HG02973 (cell line): Measurements from ENCODE around the gene PASK.

ENCODE experiments used
- ATAC-seq: cut with Tn5 transposase; IDR thresholded peaks from one replicate; pipeline ENCODE4 v1.9.1; 2021; ENCODE audit warnings: moderate library complexity; ENCODE audit not compliant: unreplicated experiment

PASK gene

DNA sequence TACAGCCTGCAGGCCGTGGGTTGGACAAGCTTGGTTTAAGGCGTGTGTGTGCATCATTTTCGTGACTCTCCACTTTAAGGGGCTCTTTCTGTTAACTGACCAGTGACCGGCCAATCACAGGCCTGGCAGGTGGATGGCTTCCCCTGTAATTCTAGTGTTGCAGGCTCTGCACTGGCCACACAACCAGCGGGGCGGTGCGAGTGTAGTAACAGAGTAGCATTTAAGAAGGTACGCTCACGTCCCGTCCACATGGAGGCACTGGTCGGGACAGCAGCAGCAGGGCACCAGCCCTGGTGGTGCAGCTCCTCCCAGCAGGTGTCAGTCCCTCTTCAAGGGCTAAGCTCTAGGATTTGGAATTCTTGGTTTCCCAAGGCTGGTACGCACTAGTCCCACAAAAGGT is 31.2 kb upstream of the PASK start:
- no peak for ATAC-seq

DNA sequence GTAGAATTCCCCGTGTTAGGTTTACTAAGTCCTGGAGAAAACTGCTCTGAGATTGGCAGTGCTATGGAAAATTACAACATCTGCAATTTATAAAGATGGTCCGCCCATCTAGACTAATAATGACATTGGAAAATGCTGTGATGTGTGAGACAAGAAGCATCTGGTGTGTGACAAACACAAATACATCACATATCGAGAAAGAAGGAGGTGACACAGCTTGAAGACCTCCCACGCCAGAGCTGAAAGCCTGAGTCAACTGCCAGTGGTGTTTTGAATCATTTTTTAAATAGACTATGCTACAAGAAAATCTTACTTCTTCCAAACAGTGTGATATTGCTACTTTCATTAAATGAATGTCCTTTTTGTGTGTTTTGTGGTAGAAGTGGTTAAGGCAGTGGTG is 30.6 kb upstream of the PASK start:
- no peak for ATAC-seq

DNA sequence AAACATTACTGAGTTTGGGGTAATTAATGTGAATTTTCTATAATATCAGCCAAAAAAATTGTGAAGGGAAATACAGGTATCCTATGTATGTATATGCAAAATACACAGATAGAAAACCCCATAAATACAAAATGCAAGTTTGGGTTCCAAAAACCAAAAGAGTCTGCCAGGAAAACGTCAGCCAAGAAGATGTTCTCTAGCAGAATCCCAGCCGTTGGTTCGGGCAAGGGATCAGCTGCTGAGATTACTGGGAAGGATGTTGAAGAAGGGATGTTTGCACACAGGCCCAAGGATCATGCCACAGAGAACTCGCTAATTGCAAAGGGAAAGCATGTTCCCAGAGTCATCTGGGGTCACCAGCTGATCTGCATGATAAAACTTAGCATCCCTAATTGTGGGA is 29.7 kb upstream of the PASK start:
- no peak for ATAC-seq

DNA sequence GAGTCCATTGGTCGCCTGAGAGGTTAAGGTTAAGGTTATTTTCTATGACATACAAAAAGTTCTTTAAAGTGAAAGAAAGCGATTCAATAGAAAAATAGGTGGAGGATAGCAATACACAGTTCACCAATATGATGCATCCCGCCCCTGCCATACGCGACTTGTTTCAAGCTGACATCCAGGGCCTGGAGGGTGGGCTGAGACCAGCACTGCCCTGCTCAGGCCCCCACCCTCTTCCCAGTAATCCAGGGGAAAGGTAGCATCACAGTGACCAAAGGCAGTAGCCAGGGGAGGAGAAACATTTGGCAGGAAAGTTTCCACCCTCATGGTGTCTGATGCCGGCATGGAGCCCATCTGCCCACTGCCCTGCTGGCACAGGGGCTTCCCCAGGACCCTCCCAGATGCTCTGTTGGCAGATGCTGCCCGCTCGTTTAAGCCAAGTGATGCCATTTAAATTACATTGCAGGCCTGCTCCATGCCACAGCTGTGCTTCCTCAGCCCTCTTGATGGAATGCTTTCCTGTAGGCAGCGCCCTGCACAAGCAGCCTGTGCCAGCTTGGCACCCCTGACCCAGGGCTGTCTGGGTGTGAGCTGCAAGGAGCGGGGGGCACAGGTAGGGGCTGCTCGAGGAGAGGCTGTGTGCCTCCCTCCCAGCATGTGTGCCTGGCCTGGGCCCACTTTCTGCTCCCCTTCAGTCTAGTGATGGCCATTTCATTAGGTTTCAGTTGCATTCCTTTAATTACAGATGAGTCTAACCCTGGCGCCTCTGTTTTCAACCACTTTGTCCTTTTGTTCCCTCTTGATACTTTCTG is 28.5 kb upstream of the PASK start:
- ATAC-seq: no peak

DNA sequence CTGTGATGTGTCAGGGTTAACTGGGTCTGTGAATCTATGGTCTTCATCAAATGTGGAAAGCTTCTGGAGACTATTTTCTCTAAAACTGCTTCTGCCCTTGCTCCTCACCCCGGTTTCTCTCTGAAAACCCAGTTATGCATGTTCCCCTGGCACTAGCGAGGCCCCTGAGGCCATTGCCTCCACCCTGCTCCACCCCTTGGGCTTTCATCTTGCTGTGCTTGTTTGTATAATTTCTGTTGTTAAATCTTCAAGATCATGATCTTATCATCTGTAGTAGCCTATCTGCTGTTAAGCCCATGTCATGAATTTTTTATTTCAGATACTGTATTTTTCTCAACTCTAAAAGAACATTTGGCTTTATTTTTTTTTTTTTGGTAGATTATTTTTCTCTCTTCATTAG is 24.3 kb upstream of the PASK start:
- ATAC-seq: no peak

DNA sequence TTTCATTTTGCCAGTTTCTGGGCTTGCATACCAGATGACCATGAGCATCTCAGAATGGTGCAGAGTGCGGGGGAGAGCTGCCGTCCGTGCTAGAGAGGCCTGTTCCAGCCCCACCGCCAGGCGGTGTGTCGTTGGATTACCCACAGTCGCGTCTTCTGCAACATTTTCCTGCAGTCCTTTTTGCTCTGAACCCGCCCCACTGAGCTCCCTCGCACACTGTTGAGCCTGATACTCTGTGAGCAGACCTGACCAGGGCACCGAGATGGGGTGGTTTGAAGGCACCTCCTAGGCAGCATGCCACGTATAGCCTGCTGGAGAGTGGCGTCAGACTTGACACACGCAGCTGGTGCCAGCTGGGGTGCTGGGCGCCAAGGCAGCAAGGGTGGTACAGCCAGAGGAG is 19.1 kb upstream of the PASK start:
- ATAC-seq: no peak

DNA sequence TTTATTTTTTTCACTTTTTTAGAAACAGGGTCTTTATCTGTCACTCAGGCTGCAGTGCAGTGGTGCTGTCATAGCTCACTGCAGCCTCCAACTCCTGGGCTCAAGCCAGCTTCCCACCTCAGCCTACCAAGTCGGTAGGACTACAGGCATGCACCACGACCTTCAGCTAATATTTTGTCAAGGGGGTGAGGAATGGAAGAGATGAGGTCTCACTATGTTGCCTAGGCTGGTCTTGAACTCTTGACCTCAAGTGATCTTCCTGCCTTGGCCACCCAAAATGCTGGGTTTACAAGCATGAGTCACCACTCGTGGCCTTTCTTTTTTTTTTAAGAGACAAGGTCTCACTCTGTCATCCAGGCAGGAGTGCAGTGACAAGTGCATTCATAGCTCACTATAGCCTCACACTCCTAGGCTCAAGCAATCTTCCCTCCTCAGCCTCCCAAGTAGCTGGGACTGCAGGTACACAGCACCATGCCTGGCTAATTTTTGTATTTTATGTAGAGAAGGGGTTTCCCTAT is 14.4 kb upstream of the PASK start:
- ATAC-seq: no peak

DNA sequence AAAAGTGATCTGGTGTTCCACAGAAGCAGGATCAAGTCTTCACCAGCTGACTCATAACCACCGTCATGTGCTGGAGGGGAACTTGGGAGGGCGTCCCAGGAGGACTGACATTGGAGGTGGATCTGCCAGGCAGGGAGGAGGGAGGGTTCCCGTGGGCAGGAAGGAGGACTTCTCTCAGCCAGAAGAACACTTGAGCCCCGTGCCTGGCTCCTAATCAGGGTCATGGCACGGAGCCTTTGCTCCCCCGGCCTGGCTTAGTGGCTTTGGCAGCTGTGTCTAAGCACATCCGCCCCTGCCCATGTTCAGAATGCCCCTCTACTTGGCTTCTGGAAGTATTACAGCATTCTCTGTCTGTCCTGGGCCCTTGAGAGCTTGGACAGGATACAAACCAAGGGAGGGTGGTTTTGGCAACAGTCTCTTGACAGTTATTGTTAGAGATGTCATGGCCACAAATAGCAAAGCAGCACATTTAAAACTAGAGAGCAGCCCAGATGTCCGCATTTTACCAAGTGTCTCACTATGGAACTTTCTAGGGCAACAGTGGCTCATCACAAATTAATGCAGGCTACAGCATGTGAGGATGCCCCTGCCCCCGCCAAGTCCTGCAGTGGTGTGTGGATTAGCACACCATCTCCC is 12.5 kb upstream of the PASK start:
- no peak for ATAC-seq

DNA sequence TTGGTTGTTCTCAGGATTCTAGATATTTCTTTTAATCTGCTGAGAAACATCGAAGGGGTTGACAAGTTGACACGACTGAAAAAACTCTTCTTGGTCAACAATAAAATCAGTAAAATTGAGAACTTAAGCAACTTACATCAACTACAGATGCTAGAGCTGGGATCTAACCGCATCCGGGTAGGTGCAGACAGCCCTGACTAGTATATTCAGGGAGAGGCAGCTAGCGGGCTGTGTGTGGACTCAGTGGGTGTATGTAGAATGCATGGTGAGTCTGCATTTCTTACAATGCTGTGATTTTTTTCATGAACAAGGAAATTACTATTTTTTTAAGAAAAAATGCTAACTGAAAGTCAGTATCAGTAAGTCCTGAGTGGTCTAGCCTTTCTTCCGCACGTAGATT is 11.0 kb upstream of the PASK start:
- ATAC-seq: no peak

DNA sequence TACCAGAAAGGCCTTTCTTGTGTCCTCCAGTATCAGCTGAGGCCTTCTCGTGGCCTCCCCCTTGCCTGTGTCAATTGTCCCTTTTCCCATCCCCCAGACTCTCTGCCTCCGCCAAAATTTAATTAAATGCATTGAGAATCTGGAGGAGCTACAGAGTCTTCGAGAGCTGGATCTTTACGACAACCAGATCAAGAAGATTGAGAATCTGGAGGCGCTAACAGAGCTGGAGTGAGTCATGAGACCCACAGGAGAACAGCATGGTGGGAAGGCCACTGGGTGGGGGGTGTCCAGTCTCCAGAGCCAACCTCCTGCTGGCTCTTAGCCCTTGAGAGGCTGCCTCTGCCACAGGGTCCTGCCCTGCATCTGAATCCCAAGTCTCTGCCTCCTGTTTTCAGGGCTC is 9.8 kb upstream of the PASK start:
- ATAC-seq: no peak

DNA sequence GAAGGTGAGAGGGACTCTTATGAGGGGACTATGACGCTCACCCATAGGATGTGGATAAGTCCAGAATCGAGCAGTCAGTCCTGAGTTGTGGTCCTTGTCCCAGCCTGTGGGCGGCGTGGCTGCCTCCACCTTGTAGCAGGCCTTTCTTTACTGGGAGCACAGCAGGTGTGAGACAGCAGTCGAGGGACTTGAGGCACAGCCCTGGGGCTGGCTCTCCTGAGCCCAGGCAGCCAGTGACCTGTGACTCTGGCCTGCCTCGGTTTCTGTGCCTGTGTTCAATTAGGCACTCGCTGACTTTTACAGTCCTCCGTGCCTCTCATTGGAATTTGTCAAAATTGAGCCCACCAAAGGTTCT is 9.3 kb upstream of the PASK start:
- no peak for ATAC-seq

DNA sequence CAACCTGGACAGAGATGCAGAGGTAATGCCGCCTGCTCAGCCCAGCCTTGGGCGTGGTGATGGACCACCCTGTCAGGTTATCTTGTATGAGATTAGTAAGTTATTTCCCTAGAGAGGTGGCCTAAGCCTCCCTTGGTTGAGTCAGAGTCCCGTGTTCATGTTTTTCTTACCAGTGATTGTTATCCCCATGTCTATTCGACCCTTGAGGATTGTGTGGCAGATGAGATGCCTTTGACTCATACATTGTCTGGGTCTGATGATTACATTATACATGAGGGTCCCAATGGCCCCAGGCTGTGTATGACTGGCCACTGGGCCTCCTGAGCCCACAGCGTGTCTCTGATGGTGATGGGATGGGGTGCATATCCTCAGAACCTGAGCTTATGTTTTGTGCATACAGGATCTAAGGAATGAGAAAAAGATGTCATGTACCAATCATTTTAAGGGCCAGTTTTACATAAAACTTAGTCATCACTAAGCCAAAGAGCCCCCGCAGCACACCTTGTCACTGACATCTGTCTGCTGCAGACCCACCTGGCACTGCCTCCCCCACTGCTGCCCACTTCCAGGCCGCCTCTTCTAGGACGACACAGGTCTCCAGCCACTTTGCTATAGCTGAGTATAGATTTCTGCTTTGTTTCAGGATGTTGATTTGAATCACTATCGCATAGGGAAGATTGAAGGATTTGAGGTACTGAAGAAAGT is 8.7 kb upstream of the PASK start:
- no peak for ATAC-seq

DNA sequence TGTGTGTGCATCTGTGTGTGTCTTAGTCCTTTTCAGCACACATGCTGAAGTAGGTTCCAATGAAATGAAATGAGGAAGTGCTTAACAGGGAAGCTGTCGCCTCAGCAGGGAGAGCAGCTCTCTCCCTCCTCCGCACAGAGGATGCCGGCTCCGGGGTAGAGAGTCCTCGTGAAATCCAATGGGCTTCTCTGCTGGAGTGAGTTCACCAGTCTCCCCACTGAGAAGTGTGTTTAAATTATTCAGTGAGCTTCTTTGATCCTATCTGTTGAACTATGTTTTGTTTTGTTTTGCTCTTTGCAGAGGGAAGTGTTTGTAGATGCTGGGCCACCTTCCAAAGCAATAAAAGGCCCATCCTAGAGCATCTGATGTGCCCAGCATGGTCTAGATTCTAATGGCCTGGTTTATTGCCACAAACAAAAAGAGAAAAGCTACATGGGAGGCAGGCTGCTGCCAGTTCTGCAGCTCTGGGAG is 7.7 kb upstream of the PASK start:
- no peak for ATAC-seq

DNA sequence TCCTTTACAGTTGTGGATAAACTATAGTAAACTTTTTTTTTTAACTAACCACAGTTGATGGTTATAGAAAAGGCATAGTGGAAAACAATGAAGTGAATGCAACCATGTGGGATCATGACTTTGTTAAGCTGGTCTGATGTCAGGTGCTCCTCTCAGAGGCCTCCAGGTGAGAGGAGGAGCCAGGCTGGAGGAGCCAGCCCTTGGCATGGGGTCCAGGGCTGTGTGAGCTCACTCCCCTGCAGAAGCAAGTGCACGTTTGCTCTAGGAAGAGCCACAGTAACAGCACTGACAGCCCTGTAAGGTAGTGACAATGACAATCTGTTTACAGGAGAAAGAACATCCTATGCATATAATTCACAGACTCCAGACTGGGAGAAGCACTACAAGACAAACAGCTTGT is 6.7 kb upstream of the PASK start:
- ATAC-seq: no peak

DNA sequence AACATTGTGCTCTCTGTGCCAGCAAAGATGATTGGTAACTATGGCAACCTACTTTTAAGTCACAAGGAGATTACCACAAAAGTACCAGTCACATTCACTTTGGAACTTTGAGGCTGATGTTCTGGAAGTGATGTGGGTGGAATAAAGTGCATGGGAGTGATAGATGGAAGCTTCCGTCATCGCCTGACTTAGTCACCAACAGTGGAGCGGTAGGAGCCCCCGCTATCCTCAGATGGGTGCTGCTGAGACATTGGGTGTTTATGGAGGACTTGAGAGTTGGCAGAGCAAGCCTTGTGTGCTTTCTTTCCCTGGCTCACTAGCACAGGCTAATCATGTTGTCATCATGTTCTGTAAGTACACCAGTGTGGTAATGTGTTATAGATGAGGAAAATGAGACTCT is 5.6 kb upstream of the PASK start:
- no peak for ATAC-seq

DNA sequence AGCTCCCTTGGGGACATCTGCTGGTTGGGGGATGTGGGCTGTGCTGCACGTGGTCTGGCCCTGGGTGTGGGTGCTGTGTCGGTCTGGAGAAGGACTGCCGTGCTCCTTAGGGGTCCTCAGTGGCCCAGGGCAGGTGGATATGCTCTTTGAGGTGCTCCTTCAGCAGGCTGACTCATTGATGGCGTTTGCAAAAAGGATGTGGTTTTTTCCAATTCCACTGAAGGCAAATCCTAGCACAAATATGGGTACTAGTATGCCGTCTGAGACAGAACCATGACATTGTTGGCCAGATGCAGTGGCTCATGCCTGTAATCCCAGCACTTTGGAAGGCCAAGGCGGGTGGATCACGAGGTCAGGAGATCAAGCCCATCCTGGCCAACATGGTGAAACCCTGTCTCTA is 4.3 kb upstream of the PASK start:
- no peak for ATAC-seq

DNA sequence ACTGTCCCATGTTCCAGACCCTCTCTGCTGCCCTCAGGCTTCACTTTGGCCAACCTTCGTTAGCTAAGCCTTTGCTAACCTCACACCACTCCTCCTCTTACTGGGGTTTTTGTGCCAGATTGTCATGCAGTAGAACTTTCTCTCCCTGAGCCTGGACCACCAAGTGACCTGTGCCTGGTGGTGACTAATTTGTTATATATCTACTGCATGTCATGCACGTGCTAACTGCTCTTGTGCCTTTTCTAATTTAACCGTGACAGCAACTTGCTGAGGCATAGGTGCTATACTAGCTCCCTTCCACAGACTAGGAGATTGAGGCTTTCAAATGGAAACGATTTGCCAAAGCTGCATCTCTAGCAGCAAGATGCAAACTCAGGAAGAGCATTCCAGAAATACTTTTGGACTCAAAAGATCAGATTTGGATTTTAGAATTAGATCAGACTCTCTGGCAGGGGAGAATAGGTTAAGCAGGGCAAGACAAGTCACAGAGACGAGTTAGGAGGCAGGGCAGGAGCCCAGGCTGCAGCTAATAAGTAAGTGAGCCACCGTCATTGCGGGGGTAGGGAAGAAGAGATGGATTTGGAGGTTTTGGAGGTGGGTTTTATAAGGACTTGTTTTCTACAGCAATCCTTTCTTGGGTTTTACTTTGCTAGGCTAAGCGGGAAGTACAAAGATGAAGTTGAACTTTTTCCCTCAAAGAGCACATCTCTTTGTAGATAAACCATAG is 2.8 kb upstream of the PASK start:
- ATAC-seq: no peak

DNA sequence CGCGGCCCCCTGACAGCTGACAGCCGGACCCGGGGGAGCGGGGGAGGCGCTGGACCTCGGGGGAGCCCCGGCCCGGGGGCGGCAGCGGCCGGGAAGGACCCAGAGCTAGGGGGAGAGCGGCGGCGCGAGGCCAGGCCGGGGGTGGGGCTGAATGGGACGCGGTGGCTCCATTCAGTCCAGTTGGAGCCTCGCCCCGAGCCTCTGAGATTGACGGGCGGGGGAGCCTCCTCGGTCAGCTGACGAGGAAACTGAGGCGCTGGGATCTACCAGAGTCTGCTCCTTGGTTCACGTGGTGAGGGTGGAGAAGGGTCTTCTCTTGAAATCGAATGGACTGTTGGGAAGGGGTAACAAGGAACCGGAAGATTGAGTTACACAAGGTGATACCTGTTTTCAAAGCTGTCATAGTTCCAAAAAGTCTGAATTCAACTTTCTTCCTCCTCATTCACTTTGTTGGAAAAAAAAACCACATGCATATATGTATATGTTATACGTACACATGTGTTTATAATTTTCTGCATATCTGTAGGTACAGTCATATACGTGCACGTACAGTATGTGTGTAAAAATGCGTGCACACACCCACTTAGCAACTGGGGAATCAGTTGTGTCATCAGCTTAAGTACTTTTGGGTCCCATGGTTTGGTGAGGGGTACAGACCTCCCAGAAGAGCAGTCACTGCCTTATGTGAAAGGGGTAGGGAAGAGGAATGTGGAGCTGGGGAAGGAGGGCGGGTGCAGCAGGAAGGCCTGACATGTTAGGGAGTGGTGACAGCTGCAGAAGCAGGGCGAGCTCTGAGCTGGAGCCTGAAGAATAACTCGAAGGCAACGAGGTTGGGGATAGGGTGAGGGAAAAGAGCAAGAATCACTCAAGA is 1.6 kb upstream of the PASK start:
- no peak for ATAC-seq

DNA sequence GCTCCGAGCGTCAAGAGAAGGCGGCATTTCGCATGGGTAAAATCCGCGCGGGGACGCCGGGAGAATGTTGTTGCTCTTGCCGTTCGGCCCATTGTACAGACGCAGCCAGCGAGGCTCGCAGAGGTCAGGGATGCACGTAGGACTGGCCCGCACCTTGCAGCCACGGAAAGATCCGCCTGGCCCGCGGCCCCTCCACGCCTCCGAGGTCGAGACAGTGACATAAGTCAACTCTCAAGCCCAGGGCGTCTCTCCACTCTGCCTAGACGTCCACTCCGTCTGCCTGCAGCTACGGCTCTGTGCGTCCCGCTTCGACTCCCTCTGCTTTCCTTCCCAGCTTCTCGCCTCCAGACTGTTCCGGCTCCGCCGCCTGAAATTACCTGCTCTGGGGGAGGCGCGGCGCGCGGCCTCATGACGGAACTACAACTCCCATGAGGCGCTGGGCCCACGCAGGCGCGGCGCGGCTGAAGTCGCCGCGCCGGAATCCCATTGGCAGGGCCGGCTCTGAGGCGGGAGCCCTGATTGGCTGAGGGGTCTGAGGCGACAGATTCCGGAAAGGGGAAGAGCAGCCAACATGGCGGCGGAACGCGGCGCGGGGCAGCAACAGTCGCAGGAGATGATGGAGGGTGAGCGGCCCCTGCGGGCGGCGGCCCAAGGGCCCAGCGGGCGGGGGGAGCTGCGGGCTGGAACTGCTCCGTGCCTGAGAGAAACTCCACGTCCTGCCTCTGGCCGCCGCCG is 820 bp upstream of the PASK start, which contains the start of gene PPP1R7:
Gene PPP1R7, plus strand, starts transcription at position 543 of the 735 bp plus-strand sequence. Its CDS starts 29 bp downstream, at position 572.
- peak; percentile 68 for ATAC-seq

DNA sequence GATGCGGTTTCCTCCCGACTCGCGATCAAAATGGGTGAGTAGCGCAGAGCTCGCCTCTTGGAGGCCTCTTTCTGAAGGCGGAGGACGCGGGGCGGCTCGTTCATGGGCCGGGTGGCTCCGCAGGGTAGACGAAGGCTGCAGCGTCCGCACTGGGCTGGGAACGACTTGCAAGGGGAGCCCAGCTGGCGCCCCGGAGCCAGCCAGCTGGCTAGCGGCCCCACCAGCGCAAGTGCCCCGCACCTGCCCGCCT is 328 bp upstream of the PASK start:
- ATAC-seq: peak; percentile 4
